ENCODE data around the gene PROM2.
"Not testable (repeated sequence)": the region's sequence is repeated elsewhere in the genome, so short reads cannot be mapped to it uniquely, and the experiment has no call there.

PROM2 gene

GRCh38 chr2:95274291-95275150 is at the start of gene PROM2:
PROM2 (plus strand) TSS chr2:95274449; CDS start chr2:95274586, 137 bp downstream.
- no peak for DNase-seq

GRCh38 chr2:95225658-95226057 is 48.6 kb upstream of the PROM2 start:
- no peak for DNase-seq

GRCh38 chr2:95231723-95232122 is 42.5 kb upstream of the PROM2 start:
- peak; percentile 23 for DNase-seq

GRCh38 chr2:95232232-95232631 is 42.0 kb upstream of the PROM2 start:
- DNase-seq: no peak

GRCh38 chr2:95234286-95234785 is 39.9 kb upstream of the PROM2 start:
- DNase-seq: no peak

- DNase-seq: no peak
Measured at GRCh38 chr2:95234816-95235215, 39.4 kb upstream of the PROM2 start.

GRCh38 chr2:95238131-95238530 is 36.1 kb upstream of the PROM2 start:
- DNase-seq: no peak

- DNase-seq: no peak
Measured at GRCh38 chr2:95240091-95240490, 34.2 kb upstream of the PROM2 start.

- DNase-seq: no peak
Measured at GRCh38 chr2:95240556-95240955, 33.7 kb upstream of the PROM2 start.

GRCh38 chr2:95242084-95242483 is 32.2 kb upstream of the PROM2 start:
- not testable (repeated sequence) for DNase-seq

GRCh38 chr2:95258271-95258670 is 16.0 kb upstream of the PROM2 start:
- no peak for DNase-seq

GRCh38 chr2:95260028-95261023 is 13.9 kb upstream of the PROM2 start:
- DNase-seq: no peak

GRCh38 chr2:95261602-95262001 is 12.6 kb upstream of the PROM2 start:
- no peak for DNase-seq

GRCh38 chr2:95262896-95263542 is 11.2 kb upstream of the PROM2 start:
- no peak for DNase-seq

GRCh38 chr2:95264624-95265023 is 9.6 kb upstream of the PROM2 start:
- no peak for DNase-seq

- DNase-seq: no peak
Measured at GRCh38 chr2:95265182-95265581, 9.1 kb upstream of the PROM2 start.

- DNase-seq: no peak
Measured at GRCh38 chr2:95266781-95267430, 7.3 kb upstream of the PROM2 start.

GRCh38 chr2:95267458-95268210 is 6.6 kb upstream of the PROM2 start:
- DNase-seq: no peak

GRCh38 chr2:95268211-95269035 is 5.8 kb upstream of the PROM2 start:
- DNase-seq: no peak

- DNase-seq: no peak
Measured at GRCh38 chr2:95269036-95269680, 5.1 kb upstream of the PROM2 start.
